Measurements from ENCODE around the gene PLA2G7. TPM values are rescaled to one million over a fixed set of nuclear protein-coding genes. Genes with fewer than 3 reads are reported as not detected.

PLA2G7 gene
- total RNA-seq, 1 donor from 2014 or later, result 1.7 TPM

DNA sequence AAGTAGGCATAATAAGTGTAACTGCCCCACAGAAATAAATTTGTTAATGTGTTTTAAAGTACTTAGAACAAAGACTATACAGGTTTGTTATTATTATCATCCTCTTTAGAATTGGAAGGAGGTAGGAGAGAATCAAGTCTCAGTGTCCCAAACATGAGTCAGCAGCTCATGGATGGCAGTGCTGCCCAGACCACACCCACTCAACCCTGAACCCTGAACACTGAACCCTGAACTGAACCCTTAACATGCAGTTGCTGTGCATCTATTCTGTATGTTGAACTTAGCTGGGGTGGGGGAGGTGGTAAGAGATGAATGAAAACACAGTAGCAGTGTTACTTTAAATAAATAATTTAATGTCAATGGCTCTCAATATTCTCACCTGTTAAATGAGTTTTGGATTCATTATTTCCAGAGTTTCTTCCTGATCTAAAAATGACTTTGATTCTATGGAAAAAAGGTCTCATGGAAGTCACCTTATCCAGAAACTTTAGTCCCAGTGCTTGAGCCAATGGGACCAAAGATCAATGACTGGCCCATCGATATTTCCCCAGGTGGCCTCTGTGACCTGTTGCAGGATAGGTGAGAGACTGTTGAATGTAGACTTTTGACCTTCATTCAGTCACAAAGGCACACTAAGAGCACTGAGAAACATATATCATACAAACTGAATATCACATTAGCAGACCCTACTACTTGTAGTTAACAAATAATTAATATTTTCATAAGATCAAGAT, 8.4 kb upstream of the PLA2G7 start:
- no peak overlapping the region for H3K4me3 ChIP-seq (ENCODE audit: low read depth, low read length)
- no peaks in the 10 kb centered on the region for H3K36me3 ChIP-seq (ENCODE audit: control insufficient read depth, insufficient read depth, low read length)
- DNase-seq (ENCODE audit: low read depth), result no peak
- H3K27me3 ChIP-seq (ENCODE audit: control insufficient read depth, insufficient read depth, low read length), result no peaks in the 10 kb centered on the region
- TF ChIP-seq, protein P1, sequence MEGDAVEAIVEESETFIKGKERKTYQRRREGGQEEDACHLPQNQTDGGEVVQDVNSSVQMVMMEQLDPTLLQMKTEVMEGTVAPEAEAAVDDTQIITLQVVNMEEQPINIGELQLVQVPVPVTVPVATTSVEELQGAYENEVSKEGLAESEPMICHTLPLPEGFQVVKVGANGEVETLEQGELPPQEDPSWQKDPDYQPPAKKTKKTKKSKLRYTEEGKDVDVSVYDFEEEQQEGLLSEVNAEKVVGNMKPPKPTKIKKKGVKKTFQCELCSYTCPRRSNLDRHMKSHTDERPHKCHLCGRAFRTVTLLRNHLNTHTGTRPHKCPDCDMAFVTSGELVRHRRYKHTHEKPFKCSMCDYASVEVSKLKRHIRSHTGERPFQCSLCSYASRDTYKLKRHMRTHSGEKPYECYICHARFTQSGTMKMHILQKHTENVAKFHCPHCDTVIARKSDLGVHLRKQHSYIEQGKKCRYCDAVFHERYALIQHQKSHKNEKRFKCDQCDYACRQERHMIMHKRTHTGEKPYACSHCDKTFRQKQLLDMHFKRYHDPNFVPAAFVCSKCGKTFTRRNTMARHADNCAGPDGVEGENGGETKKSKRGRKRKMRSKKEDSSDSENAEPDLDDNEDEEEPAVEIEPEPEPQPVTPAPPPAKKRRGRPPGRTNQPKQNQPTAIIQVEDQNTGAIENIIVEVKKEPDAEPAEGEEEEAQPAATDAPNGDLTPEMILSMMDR (IDR thresholded peaks at IDR 0.05; ENCODE audit: insufficient read depth, low read length, poor library complexity, severe bottlenecking), result no peak

DNA sequence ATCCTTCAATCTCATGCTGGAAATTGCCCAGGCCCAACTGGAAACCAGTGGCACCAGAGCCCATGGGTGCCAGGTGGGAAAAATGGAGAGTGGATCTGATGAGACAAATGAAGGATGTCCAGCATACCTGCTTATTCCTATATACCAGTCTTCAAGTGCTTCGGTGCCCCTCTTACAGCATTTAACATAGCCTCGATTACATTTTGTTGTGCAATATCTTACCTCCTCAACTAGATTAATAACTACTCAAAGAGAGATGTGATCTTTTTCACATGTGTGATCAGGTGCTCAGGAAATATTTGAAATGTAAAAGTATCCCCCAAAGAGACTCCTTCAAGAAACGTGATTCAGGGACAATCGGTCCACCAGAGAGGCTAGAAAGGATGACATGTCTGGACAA, 6.7 kb upstream of the PLA2G7 start:
- TF ChIP-seq, protein P1 (IDR thresholded peaks at IDR 0.05; ENCODE audit: insufficient read depth, low read length, poor library complexity, severe bottlenecking), result no peak
- no peak for DNase-seq (ENCODE audit: low read depth)
- no peaks in the 10 kb centered on the region for H3K36me3 ChIP-seq (ENCODE audit: control insufficient read depth, insufficient read depth, low read length)

DNA sequence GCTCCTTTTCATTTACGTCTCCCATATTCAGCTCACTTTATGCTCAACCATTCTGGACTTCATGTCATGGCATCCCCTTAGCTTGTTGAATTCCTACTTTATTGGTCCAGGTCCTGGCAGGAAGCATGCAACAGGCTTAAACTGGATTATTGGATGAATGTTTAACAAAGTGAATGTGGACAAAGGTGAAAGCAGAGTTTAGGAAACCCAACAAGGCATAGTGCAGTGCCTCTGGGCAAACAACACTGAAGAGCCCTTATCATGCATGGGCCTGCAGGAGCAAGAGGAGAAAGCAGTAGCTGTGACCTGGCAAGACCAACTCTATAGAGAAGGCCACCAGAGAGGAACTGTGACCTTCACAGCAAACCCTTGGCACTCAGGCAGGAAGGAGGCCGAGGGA, 6.3 kb upstream of the PLA2G7 start:
- TF ChIP-seq, protein P1 (IDR thresholded peaks at IDR 0.05; ENCODE audit: insufficient read depth, low read length, poor library complexity, severe bottlenecking), result no peak
- no peak for DNase-seq (ENCODE audit: low read depth)
- Histone ChIP-seq H3K36me3 (ENCODE audit: control insufficient read depth, insufficient read depth, low read length) (no peaks in the 10 kb centered on the region), H3K27me3 (ENCODE audit: control insufficient read depth, insufficient read depth, low read length) (no peaks in the 10 kb centered on the region), H3K4me3 (ENCODE audit: low read depth, low read length) (no peak overlapping the region)

More for the DNA sequence above, 6.7 kb upstream of the PLA2G7 start:
- H3K27me3 ChIP-seq (ENCODE audit: control insufficient read depth, insufficient read depth, low read length), result no peaks in the 10 kb centered on the region
- H3K4me3 ChIP-seq (ENCODE audit: low read depth, low read length), result no peak overlapping the region

DNA sequence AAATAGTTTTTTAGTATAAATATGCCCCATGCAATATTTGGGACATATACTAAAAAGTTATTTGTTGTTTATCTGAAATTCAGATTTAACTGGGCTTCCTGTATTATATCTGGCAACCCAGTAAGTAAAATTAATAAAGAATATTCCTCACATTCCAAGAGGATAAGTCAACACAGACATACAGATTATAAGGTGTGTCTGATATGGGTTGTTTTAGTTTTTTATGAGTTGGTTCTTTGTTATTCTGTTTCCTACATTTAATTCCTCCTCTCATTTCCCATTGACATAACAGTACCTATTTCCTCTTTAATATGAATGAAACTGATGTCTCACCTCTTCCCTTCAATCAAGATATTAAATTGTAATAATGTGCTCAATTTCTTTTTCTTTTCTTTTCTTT, 1.7 kb upstream of the PLA2G7 start:
- no peak for DNase-seq (ENCODE audit: low read depth)
- Histone ChIP-seq H3K4me3 (ENCODE audit: low read depth, low read length) (no peak overlapping the region), H3K27me3 (ENCODE audit: control insufficient read depth, insufficient read depth, low read length) (no peaks in the 10 kb centered on the region), H3K36me3 (ENCODE audit: control insufficient read depth, insufficient read depth, low read length) (no peaks in the 10 kb centered on the region)
- TF ChIP-seq, protein P1 (IDR thresholded peaks at IDR 0.05; ENCODE audit: insufficient read depth, low read length, poor library complexity, severe bottlenecking), result no peak

DNA sequence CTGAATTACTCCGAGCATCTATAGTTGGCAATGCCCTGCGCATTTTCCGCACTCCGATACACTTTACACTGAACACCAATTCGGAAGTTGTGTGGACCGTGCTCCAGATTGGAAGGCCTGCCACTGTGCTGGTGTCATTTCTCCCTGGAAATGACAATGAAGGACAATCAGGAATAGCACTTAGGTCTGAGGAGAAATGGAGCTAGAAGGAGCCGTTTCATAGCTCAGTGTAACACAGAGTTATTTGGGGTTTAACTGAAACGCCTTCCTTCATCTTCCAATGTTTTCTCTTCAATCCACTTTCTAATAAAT, 501 bp upstream of the PLA2G7 start:
- no peaks in the 10 kb centered on the region for H3K27me3 ChIP-seq (ENCODE audit: control insufficient read depth, insufficient read depth, low read length)
- TF ChIP-seq, protein P1 (IDR thresholded peaks at IDR 0.05; ENCODE audit: insufficient read depth, low read length, poor library complexity, severe bottlenecking), result no peak

DNA sequence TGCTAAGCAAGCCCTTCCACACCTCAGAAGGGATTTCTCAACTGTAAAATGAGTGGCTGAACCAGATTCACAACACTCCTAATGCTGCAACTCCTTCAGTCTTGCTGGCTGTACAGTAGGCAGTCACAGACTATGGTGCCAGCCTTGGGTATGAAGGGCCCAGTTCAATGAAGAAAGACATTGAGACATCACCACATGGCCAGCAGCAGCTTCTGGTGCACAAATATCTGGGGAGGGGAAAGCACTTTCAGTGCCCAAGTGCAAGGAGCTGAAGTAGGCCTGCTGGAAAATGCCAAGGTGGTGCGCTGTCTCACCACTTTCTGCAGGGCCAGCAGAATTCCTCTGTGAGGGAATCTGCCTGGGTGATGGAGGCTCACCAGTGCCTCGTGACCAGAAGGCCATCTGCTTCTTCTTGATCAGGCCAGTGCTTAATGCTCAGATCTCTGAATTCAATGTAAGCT, 1.8 kb downstream of the PLA2G7 start:
- H3K36me3 ChIP-seq (ENCODE audit: control insufficient read depth, insufficient read depth, low read length), result no peaks in the 10 kb centered on the region
- H3K4me3 ChIP-seq (ENCODE audit: low read depth, low read length), result no peak overlapping the region
- H3K27me3 ChIP-seq (ENCODE audit: control insufficient read depth, insufficient read depth, low read length), result no peaks in the 10 kb centered on the region
- DNase-seq (ENCODE audit: low read depth), result no peak
- TF ChIP-seq, protein P1 (IDR thresholded peaks at IDR 0.05; ENCODE audit: insufficient read depth, low read length, poor library complexity, severe bottlenecking), result no peak

More for the DNA sequence above, 501 bp upstream of the PLA2G7 start:
- H3K36me3 ChIP-seq (ENCODE audit: control insufficient read depth, insufficient read depth, low read length), result no peaks in the 10 kb centered on the region
- peak overlapping the region; percentile 55 for H3K4me3 ChIP-seq (ENCODE audit: low read depth, low read length)
- DNase-seq (ENCODE audit: low read depth), result no peak
